Subcutaneous adipose tissue (tissue), 4 donors: Measurements from ENCODE around the gene HMGCS2. TPM values are rescaled to one million over a fixed set of nuclear protein-coding genes. Genes with fewer than 3 reads are reported as not detected.

ENCODE experiments used
- CTCF ChIP-seq: fragments of 450-650 bp; IDR thresholded peaks from one replicate; pipeline ENCODE4 v1.5.1; 2016; ENCODE audit warnings: low read depth, mild to moderate bottlenecking, control low read depth, antibody characterized with exemption, moderate library complexity
- total RNA-seq, 4 donors: library from RNA; depleted of rRNA; stranded (reverse); fragments of >200 nt; gene quantifications; one replicate each; pipeline ENCODE4 v1.1.0, GENCODE V29; 2016

The HMGCS2 gene
- total RNA-seq, 4 donors from 2014 or later = 0.34 to 0.49 TPM; not detected in 2

DNA sequence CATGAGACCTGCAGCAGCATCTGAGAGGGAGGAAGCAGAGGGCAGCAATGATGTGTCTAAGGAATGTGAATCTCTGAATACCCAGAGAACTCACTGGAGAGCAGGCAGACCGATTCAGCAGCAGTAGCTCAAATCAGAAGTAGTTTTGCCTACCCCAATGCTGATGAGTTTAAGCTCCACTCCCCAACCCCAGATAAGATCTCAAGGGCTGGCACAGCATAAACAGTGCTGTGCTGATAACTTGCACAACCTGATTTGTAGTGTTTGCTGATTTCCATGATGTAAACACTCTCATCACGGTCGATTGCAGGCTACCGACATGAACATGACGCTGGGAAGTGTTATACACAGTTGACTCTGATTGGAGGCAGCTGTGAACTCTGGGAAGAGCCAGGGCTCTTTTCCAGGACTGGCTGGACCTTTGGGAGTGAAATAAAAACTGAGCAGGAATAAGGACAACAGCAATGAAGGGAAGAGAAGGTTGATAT is 11.2 kb upstream of the HMGCS2 start:
- no peak for TF ChIP-seq CTCF

DNA sequence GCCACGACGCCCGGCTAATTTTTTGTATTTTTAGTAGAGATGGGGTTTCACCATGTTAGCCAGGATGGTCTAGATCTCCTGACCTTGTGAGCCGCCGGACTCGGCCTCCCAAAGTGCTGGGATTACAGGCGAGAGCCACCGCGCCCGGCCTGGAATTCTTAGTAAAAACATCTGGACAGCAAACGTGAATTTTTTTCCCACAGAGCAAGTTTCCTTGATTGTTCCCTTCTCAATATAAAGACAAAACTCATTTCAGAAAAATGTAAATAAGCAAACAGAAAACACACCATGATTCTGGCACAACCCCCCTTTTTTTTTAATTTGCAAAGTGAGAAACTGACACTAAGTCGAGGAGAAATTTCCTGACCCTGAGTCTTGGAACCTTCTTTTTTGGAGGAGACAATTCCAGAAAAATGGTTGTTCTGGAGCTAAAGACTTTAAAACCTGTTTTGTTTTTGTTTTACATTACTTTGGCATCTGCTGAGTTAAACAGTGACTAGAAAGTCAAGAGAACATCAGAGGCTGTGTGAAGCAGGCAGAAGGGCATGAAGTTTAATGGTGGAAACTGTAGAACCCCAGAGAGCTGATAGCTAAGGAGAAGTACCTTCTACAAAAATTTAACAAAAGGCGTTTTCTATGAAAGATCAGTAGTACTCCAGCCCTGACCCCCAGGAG is 10.3 kb upstream of the HMGCS2 start:
- no peak for TF ChIP-seq CTCF

GRCh38 chr1:119778359-119778758 is 9.7 kb upstream of the HMGCS2 start:
- TF ChIP-seq CTCF = no peak

DNA sequence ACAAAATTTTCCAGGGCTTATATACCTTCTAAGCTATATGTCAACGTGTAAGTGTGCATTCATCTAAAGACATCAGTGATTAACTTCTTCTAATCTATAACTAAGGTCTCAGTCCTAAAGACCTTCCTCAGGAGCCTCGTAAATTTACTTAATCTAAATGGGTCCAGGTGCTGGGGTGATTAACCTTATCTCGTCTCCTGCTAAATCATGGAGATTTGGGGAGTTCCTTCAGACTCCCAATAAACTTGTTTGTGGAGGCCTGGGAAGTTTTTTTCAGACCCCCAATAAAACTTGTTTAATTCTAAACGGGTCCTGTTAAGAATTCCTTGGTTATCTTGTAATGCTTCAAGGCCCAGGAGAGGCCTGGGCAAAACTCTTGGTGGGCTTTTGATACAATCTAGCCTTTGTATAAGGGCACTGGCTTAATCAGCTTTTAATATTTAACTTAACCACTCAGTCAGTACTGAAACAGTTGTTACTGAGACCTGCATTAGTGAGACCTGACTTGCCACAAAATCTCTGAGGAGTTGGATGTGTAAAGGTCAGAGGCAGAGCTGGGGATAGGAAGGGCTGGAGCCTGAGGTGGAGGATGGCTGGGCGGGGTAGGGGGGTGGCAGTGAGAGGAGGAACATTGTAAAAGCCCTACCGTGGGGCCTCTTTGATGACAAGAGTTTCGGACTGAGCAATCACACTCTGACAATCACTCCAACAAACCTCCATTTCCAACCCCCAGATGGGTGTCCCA is 6.2 kb upstream of the HMGCS2 start:
- no peak for TF ChIP-seq CTCF

DNA sequence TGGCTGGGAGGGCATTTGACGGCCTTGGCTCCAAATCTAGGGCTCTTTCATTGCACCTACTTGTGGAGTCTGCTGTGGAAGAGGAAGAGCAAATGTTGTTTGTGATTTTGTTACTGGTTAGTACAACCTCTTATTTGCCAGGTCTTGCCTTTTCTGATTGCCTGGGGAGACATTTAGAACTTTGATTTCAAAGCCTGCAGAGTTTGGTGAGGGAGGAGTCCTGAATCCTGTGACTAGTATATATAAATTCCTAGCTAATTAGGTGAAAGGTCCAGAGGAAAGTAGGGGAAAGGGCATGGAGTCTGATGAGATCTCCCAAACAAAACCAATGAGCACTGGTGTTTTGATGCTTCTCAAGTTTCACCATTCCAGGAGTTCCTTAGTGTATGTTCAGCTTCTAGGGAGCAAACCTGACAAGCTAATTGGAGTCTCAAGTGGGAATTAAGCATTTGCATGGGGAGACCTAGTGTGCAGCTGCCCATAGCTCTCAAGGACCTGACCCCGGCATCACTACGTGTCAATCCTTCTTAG is 5.1 kb upstream of the HMGCS2 start:
- no peak for TF ChIP-seq CTCF

GRCh38 chr1:119772298-119772697 is 3.6 kb upstream of the HMGCS2 start:
- no peak for TF ChIP-seq CTCF

GRCh38 chr1:119771770-119772169 is 3.1 kb upstream of the HMGCS2 start:
- no peak for TF ChIP-seq CTCF
